Activated CD4-positive, alpha-beta T cell treated with anti-CD3 and anti-CD28 coated beads for 36 hours (primary cell): ENCODE data around the gene GABBR1. TPM values are rescaled to one million over a fixed set of nuclear protein-coding genes. Genes with fewer than 3 reads are reported as not detected.

Experiments
- ATAC-seq: fragments of 200-7000 bp; cut with Tn5 transposase; one replicate; pipeline ENCODE4 v1.10.0; 2021; ENCODE audit warnings: mild to moderate bottlenecking, moderate library complexity
- CTCF ChIA-PET: fragments of 350-600 bp; sonication (Branson Sonifier 250); formaldehyde crosslinking; loops from one replicate; lab custom pipeline; 2021; ENCODE audit warnings: antibody characterized with exemption; lab: Charles Lee
- POLR2A ChIA-PET: fragments of 350-600 bp; sonication (Branson Sonifier 250); formaldehyde crosslinking; loops from one replicate; lab custom pipeline; 2021; ENCODE audit warnings: antibody characterized with exemption, inconsistent platforms; lab: Charles Lee
- DNase-seq: peaks from one replicate; pipeline ENCODE4 v3.0.0-alpha.2; 2020
- H3K27ac Mint-ChIP-seq: one replicate; pipeline ENCODE4 v1.8.0; 2021; ENCODE audit warnings: mixed read lengths
- H3K27me3 Mint-ChIP-seq: one replicate; pipeline ENCODE4 v1.8.0; 2021; ENCODE audit warnings: mixed read lengths
- H3K36me3 Mint-ChIP-seq: one replicate; pipeline ENCODE4 v1.8.0; 2021; ENCODE audit warnings: low read depth, mixed read lengths
- H3K4me1 Mint-ChIP-seq: one replicate; pipeline ENCODE4 v1.8.0; 2021; ENCODE audit warnings: mixed read lengths
- H3K4me3 Mint-ChIP-seq: one replicate; pipeline ENCODE4 v1.8.0; 2021; ENCODE audit warnings: mild to moderate bottlenecking, moderate library complexity, mixed read lengths
- H3K9me3 Mint-ChIP-seq: one replicate; pipeline ENCODE4 v1.8.0; 2021; ENCODE audit warnings: low read depth, mixed read lengths
- intact Hi-C, 2 experiments: fragments of 100-400 bp; cut with DNase I in 1 of 2; cut with micrococcal nuclease in 1 of 2; formaldehyde crosslinking; loops; one replicate each; pipeline versions ENCODE4 v1.14.2 to v1.15.1; 2022 to 2024; cut with DNase I, micrococcal nuclease
- total RNA-seq, 2 experiments: library from RNA; stranded (reverse); gene quantifications; one replicate each; pipeline ENCODE4 v1.2.3, GENCODE V29; 2021

The GABBR1 gene
- total RNA-seq, 2 experiments from 2014 or later: 25.8 to 35.9 TPM

GRCh38 chr6:29566856-29567255 is 66.1 kb downstream of the GABBR1 start:
- Mint-ChIP-seq H3K9me3 (no peaks in the 10 kb centered on the region), H3K36me3 (no peaks in the 10 kb centered on the region), H3K4me1 (no peaks in the 10 kb centered on the region), H3K27me3 (peaks cover 48% of the 10 kb centered on the region), H3K4me3 (no peak overlapping the region), H3K27ac (no peak overlapping the region)
- ChIA-PET POLR2A (no interaction called here), CTCF (no interaction called here)
- ATAC-seq (no peak), DNase-seq (no peak)
- intact Hi-C loops: no loop called here

- no peak for ATAC-seq
- peaks cover 45% of the 10 kb centered on the region for H3K27me3 Mint-ChIP-seq
- H3K4me3 Mint-ChIP-seq: no peak overlapping the region
- DNase-seq: no peak
- H3K4me1 Mint-ChIP-seq: peaks cover 3% of the 10 kb centered on the region
- intact Hi-C loops: no loop called here
- POLR2A ChIA-PET: no interaction called here
- CTCF ChIA-PET: no interaction called here
- no peaks in the 10 kb centered on the region for H3K9me3 Mint-ChIP-seq
- H3K27ac Mint-ChIP-seq: no peak overlapping the region
- H3K36me3 Mint-ChIP-seq: no peaks in the 10 kb centered on the region
Observed at GRCh38 chr6:29564875-29565274, 68.1 kb downstream of the GABBR1 start.

GRCh38 chr6:29563435-29563965 is 69.5 kb downstream of the GABBR1 start:
- no peak for ATAC-seq
- intact Hi-C loops: no loop called here
- peaks cover 3% of the 10 kb centered on the region for H3K4me1 Mint-ChIP-seq
- no peak overlapping the region for H3K27ac Mint-ChIP-seq
- peaks cover 53% of the 10 kb centered on the region for H3K27me3 Mint-ChIP-seq
- ChIA-PET CTCF (interaction anchor here (0.6 kb wide), 1 partner anchor 150 kb away, joined by 3 read pairs; no protein-coding TSS in a partner anchor), POLR2A (no interaction called here)
- no peak overlapping the region for H3K4me3 Mint-ChIP-seq
- DNase-seq: no peak
- no peaks in the 10 kb centered on the region for H3K36me3 Mint-ChIP-seq
- H3K9me3 Mint-ChIP-seq: no peaks in the 10 kb centered on the region

GRCh38 chr6:29561606-29562181 is 71.3 kb downstream of the GABBR1 start:
- DNase-seq (no peak), ATAC-seq (no peak)
- Mint-ChIP-seq H3K27ac (no peak overlapping the region), H3K36me3 (no peaks in the 10 kb centered on the region), H3K4me3 (no peak overlapping the region), H3K4me1 (peaks cover 3% of the 10 kb centered on the region), H3K27me3 (peaks cover 44% of the 10 kb centered on the region), H3K9me3 (no peaks in the 10 kb centered on the region)
- POLR2A ChIA-PET: no interaction called here
- CTCF ChIA-PET: no interaction called here
- intact Hi-C loops: no loop called here

GRCh38 chr6:29561091-29561490 is 71.9 kb downstream of the GABBR1 start:
- Mint-ChIP-seq H3K9me3 (no peaks in the 10 kb centered on the region), H3K4me1 (peaks cover 3% of the 10 kb centered on the region), H3K27ac (no peak overlapping the region), H3K27me3 (peaks cover 45% of the 10 kb centered on the region), H3K4me3 (no peak overlapping the region), H3K36me3 (no peaks in the 10 kb centered on the region)
- intact Hi-C loops: no loop called here
- no peak for DNase-seq
- POLR2A ChIA-PET: no interaction called here
- CTCF ChIA-PET: interaction anchor here (0.9 kb wide), 1 partner anchor 9 kb away, joined by 3 read pairs; no protein-coding TSS in a partner anchor
- ATAC-seq: no peak

GRCh38 chr6:29559524-29560287 is 73.3 kb downstream of the GABBR1 start, which contains the start of gene UBD:
Gene UBD (minus strand): TSS chr6:29559732. CDS start chr6:29559701, 31 bp downstream.
- Mint-ChIP-seq H3K27ac (no peak within 1 kb of the TSS), H3K9me3 (no peaks in the 10 kb centered on the region), H3K36me3 (no peaks in the 10 kb centered on the region), H3K4me1 (peaks cover 3% of the 10 kb centered on the region), H3K27me3 (peaks cover 48% of the 10 kb centered on the region), H3K4me3 (no peak within 1 kb of the TSS)
- intact Hi-C loops: no loop called here
- DNase-seq (no peak), ATAC-seq (no peak)
- ChIA-PET POLR2A (no interaction called here), CTCF (interaction anchor here (0.9 to 1.5 kb wide), 4 partner anchors 7 to 94 kb away, joined by 3 to 4 read pairs (median 3); no protein-coding TSS in a partner anchor)

- ChIA-PET CTCF (interaction anchor here (0.6 to 1.5 kb wide), 2 partner anchors 95 to 101 kb away, joined by 4 read pairs; no protein-coding TSS in a partner anchor), POLR2A (no interaction called here)
- Mint-ChIP-seq H3K27me3 (peaks cover 59% of the 10 kb centered on the region), H3K4me1 (peaks cover 11% of the 10 kb centered on the region), H3K36me3 (no peaks in the 10 kb centered on the region), H3K4me3 (no peak overlapping the region), H3K9me3 (no peaks in the 10 kb centered on the region), H3K27ac (no peak overlapping the region)
- ATAC-seq (no peak), DNase-seq (no peak)
- intact Hi-C loops: no loop called here
Observed at GRCh38 chr6:29558439-29559079, 74.4 kb downstream of the GABBR1 start.

GRCh38 chr6:29557320-29557719 is 75.7 kb downstream of the GABBR1 start:
- Mint-ChIP-seq H3K36me3 (no peaks in the 10 kb centered on the region), H3K4me3 (no peak overlapping the region), H3K27ac (no peak overlapping the region), H3K9me3 (no peaks in the 10 kb centered on the region), H3K27me3 (peaks cover 54% of the 10 kb centered on the region), H3K4me1 (peaks cover 20% of the 10 kb centered on the region)
- intact Hi-C loops: no loop called here
- ChIA-PET POLR2A (interaction anchor here (0.5 kb wide), 1 partner anchor 44 kb away, joined by 8 read pairs; no protein-coding TSS in a partner anchor), CTCF (no interaction called here)
- no peak for DNase-seq
- no peak for ATAC-seq

GRCh38 chr6:29554764-29555163 is 78.2 kb downstream of the GABBR1 start:
- POLR2A ChIA-PET: no interaction called here
- no peak overlapping the region for H3K27ac Mint-ChIP-seq
- intact Hi-C loops: no loop called here
- ATAC-seq: no peak
- peaks cover 17% of the 10 kb centered on the region for H3K4me1 Mint-ChIP-seq
- H3K9me3 Mint-ChIP-seq: no peaks in the 10 kb centered on the region
- DNase-seq: no peak
- no peaks in the 10 kb centered on the region for H3K36me3 Mint-ChIP-seq
- no peak overlapping the region for H3K4me3 Mint-ChIP-seq
- CTCF ChIA-PET: no interaction called here
- H3K27me3 Mint-ChIP-seq: peaks cover 52% of the 10 kb centered on the region

GRCh38 chr6:29553268-29554057 is 79.5 kb downstream of the GABBR1 start:
- intact Hi-C loops: no loop called here
- Mint-ChIP-seq H3K4me3 (peak overlapping the region; percentile 56), H3K27ac (peak overlapping the region; percentile 74), H3K27me3 (peaks cover 56% of the 10 kb centered on the region), H3K4me1 (peaks cover 17% of the 10 kb centered on the region), H3K36me3 (no peaks in the 10 kb centered on the region), H3K9me3 (no peaks in the 10 kb centered on the region)
- CTCF ChIA-PET: interaction anchor here (1.3 kb wide), 2 partner anchors 67 to 96 kb away, joined by 3 read pairs; no protein-coding TSS in a partner anchor
- DNase-seq (peak; percentile 54), ATAC-seq (peak; percentile 36)
- POLR2A ChIA-PET: interaction anchor here (0.7 kb wide), 1 partner anchor 88 kb away, joined by 5 read pairs; no protein-coding TSS in a partner anchor
